Measurements from ENCODE around the gene TXNDC17. TPM values are rescaled to one million over a fixed set of nuclear protein-coding genes. Genes with fewer than 3 reads are reported as not detected.
"Not testable (repeated sequence)": the region's sequence is repeated elsewhere in the genome, so short reads cannot be mapped to it uniquely, and the experiment has no call there.

Gene TXNDC17
- total RNA-seq, 2 donors from 2014 or later, result 52.6 to 90.6 TPM

DNA sequence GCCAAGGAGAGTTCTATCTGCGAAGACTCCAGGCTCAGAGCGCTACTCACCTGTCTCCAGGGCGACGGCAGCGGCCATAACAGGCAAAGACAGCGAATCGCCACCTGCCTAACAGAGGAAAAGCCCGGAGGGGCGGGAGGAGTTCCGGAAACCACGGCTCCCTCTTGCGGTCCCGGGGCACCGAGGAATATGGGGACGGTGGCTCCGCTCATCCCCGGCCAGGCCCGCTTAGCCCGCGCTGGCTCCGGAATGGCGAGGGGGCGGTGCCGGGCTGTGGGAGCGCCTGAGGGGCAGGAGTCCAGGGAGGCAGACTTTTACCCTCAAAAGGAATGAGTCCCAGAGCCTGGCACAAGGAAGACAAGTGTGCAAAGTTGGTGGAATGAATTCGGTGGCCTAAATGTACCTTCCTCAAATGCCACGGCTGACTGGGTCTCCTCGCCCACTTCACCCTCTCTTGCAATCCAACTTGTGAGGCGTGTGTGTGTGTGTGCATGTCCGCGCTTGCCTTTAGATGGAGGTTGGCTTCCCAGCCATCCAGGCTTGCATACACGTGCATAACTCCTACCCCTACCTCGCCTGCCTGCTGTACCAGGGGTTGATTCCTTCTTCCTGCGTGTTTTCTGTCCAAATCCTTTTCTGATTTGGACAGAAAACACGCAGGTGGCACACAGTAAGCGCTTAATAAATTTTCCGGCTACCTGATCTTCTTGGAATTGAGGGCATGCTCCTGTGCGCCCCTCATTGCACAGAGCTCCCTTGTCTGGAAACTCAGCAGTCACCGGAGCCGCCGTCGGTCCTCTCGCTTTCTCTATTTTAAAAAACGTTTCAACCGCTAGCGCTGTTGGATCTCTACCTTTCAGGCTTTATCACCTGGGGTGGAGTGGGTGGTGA is 14.2 kb downstream of the TXNDC17 start:
- Histone ChIP-seq H3K9me3 (no peaks in the 10 kb centered on the region), H3K27ac (no peak overlapping the region), H3K27me3 (replicated peaks; ENCODE audit: insufficient read depth) (peaks cover 8% of the 10 kb centered on the region), H3K4me1 (ENCODE audit: control insufficient read depth in 1 of 2, low read depth in 2 of 2) (peaks cover 5 to 32% of the 10 kb centered on the region in 2 donors), H3K36me3 (no peaks in the 10 kb centered on the region), H3K4me3 (peak overlapping the region; percentile 34)
- no peak for ATAC-seq (ENCODE audit: insufficient number of reproducible peaks, low FRiP score, low read depth)
- TF ChIP-seq, protein P1, sequence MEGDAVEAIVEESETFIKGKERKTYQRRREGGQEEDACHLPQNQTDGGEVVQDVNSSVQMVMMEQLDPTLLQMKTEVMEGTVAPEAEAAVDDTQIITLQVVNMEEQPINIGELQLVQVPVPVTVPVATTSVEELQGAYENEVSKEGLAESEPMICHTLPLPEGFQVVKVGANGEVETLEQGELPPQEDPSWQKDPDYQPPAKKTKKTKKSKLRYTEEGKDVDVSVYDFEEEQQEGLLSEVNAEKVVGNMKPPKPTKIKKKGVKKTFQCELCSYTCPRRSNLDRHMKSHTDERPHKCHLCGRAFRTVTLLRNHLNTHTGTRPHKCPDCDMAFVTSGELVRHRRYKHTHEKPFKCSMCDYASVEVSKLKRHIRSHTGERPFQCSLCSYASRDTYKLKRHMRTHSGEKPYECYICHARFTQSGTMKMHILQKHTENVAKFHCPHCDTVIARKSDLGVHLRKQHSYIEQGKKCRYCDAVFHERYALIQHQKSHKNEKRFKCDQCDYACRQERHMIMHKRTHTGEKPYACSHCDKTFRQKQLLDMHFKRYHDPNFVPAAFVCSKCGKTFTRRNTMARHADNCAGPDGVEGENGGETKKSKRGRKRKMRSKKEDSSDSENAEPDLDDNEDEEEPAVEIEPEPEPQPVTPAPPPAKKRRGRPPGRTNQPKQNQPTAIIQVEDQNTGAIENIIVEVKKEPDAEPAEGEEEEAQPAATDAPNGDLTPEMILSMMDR (IDR thresholded peaks at IDR 0.05), result no peak
- DNase-seq (ENCODE audit: low spot score), result no peak

DNA sequence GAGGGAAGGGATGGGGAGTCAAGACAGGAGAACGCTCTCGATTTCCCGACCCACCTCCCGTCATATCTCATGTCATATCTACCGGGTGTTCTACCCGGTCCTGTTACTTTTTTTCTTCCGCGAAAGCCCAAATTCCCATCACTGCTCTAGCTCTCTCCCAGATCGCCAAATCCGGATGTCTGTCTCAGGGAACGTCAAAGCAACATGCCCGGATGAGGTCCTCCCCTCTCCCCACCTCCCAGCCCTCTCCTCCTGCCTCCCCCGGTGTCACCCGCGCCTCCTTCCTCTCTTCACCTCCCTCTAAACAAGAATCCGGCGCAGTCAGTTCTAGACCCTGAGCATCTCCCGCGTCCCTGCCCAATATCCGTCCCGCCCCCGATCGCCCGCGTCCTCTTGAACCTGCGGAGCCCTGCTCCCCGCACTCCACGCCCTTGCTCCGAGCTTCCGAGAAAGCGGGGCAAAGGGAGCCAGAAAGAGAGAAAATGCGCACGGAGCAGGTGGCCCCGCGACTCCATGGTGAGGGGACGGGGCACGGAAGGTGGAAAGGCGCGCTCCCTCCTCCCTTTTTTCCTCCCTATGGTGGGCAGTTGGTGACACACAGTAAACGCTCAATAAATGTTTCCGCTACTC is 15.0 kb downstream of the TXNDC17 start:
- not testable (repeated sequence) for H3K27me3 ChIP-seq (replicated peaks; ENCODE audit: insufficient read depth); H3K36me3 ChIP-seq; H3K9me3 ChIP-seq; ATAC-seq (ENCODE audit: insufficient number of reproducible peaks, low FRiP score, low read depth); DNase-seq (ENCODE audit: low spot score); H3K27ac ChIP-seq
- peaks cover 0 to 26% of the 10 kb centered on the region in 2 donors for H3K4me1 ChIP-seq (ENCODE audit: control insufficient read depth in 1 of 2, low read depth in 2 of 2)
- H3K4me3 ChIP-seq, result peak overlapping the region; percentile 19

DNA sequence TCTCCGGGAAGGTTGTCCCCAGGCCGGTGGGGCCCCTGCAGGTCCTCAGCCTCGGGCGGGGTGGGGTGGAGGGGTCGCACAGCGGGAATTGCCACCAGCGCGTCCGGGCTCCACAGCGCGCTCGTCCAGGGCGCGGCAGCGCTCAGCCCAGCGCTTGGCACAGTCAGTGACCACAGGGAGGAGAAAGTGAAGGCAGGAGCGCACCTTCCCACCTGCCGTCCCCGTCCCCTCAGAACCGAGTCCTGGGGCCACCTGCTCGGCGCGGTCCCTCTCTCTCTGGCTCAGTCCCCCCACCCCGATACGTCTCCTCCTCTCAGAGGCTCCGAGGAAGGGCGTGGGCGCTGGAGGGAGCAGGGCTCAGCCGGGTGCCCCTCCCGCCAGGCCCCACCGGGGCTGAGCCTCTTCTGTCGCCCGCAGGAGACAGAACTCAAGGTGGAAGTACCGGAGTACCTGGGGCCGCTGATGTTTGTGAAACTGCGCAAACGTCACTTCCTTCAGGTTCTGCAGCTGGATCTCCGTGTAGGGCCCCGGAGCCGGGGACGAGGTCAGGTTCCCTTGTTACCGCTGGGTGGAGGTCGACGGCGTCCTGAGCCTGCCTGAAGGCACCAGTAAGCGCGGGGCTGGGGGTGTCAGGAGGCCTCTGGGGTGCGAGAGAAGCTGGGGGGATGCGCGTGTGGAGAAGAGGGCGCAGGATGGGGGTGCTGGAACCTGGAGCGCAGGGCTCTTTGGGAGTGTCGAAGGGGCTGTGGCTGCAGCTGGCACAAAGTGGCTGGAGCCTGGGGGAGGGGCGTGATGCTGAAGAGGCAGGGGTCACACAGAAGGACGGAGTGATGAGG is 16.2 kb downstream of the TXNDC17 start:
- Histone ChIP-seq H3K4me3 (peak overlapping the region; percentile 19), H3K4me1 (ENCODE audit: control insufficient read depth in 1 of 2, low read depth in 2 of 2) (peaks cover 0 to 22% of the 10 kb centered on the region in 2 donors)
- H3K27me3 ChIP-seq (replicated peaks; ENCODE audit: insufficient read depth); ATAC-seq (ENCODE audit: insufficient number of reproducible peaks, low FRiP score, low read depth); H3K27ac ChIP-seq; H3K9me3 ChIP-seq; DNase-seq (ENCODE audit: low spot score); H3K36me3 ChIP-seq: not testable (repeated sequence)

DNA sequence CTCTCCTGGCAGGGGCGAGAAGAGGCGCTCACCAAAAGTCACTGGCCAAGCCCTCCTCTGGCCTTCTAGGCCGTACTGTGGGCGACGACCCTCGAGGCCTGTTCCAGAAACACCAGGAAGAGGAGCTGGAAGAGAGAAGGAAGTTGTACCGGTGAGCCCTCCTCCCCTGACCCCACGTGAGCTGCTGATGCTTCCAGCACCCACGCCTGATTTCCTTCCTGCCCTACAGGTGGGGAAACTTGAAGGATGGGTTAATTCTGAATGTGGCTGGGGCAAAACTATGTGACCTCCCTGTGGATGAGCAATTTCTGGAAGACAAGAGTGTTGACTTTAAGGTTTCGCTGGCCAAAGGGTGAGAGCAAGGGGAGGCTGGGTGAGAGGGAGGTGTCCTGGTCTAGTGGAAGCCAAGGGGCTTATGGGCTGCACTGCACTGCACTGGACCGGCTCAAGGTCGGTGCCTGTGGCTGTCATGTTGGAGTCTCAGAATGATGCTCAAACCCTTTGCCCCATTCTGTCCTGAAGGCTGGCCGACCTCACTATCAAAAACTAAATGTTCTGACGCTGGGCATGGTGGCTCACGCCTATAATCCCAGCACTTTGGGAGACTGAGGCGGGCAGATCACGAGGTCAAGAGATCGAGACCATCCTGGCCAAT is 16.9 kb downstream of the TXNDC17 start:
- no peak for ATAC-seq (ENCODE audit: insufficient number of reproducible peaks, low FRiP score, low read depth)
- peaks cover 8% of the 10 kb centered on the region for H3K27me3 ChIP-seq (replicated peaks; ENCODE audit: insufficient read depth)
- TF ChIP-seq, protein P1 (IDR thresholded peaks at IDR 0.05), result no peak
- peaks cover 0 to 17% of the 10 kb centered on the region in 2 donors for H3K4me1 ChIP-seq (ENCODE audit: control insufficient read depth in 1 of 2, low read depth in 2 of 2)
- H3K4me3 ChIP-seq, result no peak overlapping the region
- H3K36me3 ChIP-seq, result no peaks in the 10 kb centered on the region
- no peaks in the 10 kb centered on the region for H3K9me3 ChIP-seq
- no peak for DNase-seq (ENCODE audit: low spot score)
- H3K27ac ChIP-seq, result no peak overlapping the region

DNA sequence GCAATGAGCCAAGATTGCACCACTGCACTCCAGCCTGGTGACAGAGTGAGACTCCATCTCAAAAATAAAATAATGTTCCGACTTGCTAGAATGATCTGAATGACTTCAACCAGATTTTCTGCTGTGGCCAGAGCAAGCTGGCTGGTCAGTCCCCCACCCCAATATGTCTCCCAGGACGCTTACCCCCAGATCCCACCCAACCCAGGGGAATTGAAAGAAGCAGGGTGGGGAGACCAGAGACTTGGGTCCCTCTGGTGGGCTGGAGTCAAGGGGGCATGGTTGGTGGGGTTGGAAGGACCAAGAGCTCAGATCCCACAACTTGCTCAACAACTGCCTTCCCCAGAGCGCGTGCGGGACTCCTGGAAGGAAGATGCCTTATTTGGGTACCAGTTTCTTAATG is 17.6 kb downstream of the TXNDC17 start:
- H3K4me3 ChIP-seq; ATAC-seq (ENCODE audit: insufficient number of reproducible peaks, low FRiP score, low read depth); H3K27me3 ChIP-seq (replicated peaks; ENCODE audit: insufficient read depth); H3K27ac ChIP-seq; H3K9me3 ChIP-seq; DNase-seq (ENCODE audit: low spot score); H3K36me3 ChIP-seq: not testable (repeated sequence)
- H3K4me1 ChIP-seq (ENCODE audit: control insufficient read depth in 1 of 2, low read depth in 2 of 2), result peaks cover 0 to 14% of the 10 kb centered on the region in 2 donors

DNA sequence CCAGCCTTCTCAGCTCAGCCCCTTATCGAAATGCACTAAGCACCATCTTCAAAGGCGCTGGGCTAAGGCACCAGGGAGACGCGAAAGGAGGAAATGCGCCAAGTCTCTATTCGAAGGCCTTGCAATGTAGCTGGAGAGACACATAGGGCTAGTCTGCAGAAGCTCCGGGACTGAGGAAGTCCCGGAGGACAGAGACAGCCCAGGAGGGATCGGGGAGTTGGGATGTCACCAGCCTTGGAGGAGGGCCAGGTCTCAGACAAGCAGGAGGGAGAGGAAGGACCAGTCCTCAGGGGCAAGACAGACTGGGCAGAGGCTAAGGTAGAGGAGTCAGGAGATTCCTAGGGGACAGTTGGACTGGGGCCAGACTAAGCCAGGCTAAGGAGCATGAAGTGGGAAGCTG is 19.2 kb downstream of the TXNDC17 start:
- Histone ChIP-seq H3K36me3 (no peaks in the 10 kb centered on the region), H3K4me1 (ENCODE audit: control insufficient read depth in 1 of 2, low read depth in 2 of 2) (peaks cover 0 to 4% of the 10 kb centered on the region in 2 donors), H3K27ac (no peak overlapping the region), H3K4me3 (no peak overlapping the region), H3K27me3 (replicated peaks; ENCODE audit: insufficient read depth) (peaks cover 8% of the 10 kb centered on the region), H3K9me3 (no peaks in the 10 kb centered on the region)
- ATAC-seq (ENCODE audit: insufficient number of reproducible peaks, low FRiP score, low read depth) (no peak), DNase-seq (ENCODE audit: low spot score) (no peak)
- TF ChIP-seq, protein P1 (IDR thresholded peaks at IDR 0.05), result no peak

Measured in thoracic aorta (tissue), 2 donors.